HTERT RPE-1 (cell line): Measurements from ENCODE around the gene NRP1.
"Not testable (repeated sequence)": the region's sequence is repeated elsewhere in the genome, so short reads cannot be mapped to it uniquely, and the experiment has no call there.

Experiments
- in situ Hi-C: fragments of 300-500 bp; cut with MboI; formaldehyde crosslinking; loops from 4 replicates; pipeline ENCODE4 v1.14.3; 2020; ENCODE audit warnings: low sequenced_read_pairs

NRP1 gene

GRCh38 chr10:33334153-33334804 lies at the start of gene NRP1:
Gene NRP1, minus strand, starts transcription at chr10:33334667. Its CDS starts 285 bp downstream, at chr10:33334382.
- in situ Hi-C loops = no loop called here

GRCh38 chr10:33384201-33384600 lies 49.7 kb upstream of the NRP1 start:
- in situ Hi-C loops = not testable (repeated sequence)

- in situ Hi-C loops = no loop called here
These were observed 48.6 kb upstream of the NRP1 start for GRCh38 chr10:33382921-33383713.

GRCh38 chr10:33382216-33382600 lies 47.7 kb upstream of the NRP1 start:
- in situ Hi-C loops = no loop called here

GRCh38 chr10:33381451-33382215 lies 47.2 kb upstream of the NRP1 start:
- in situ Hi-C loops = no loop called here

GRCh38 chr10:33377658-33378025 lies 43.2 kb upstream of the NRP1 start:
- in situ Hi-C loops = no loop called here

- in situ Hi-C loops = no loop called here
These were observed 42.6 kb upstream of the NRP1 start for GRCh38 chr10:33376976-33377657.

- in situ Hi-C loops = no loop called here
These were observed 42.0 kb upstream of the NRP1 start for GRCh38 chr10:33376476-33376875.

GRCh38 chr10:33373263-33373662 lies 38.8 kb upstream of the NRP1 start:
- in situ Hi-C loops = no loop called here

GRCh38 chr10:33371234-33371633 lies 36.8 kb upstream of the NRP1 start:
- in situ Hi-C loops = no loop called here

- in situ Hi-C loops = no loop called here
These were observed 36.0 kb upstream of the NRP1 start for GRCh38 chr10:33370434-33370930.

GRCh38 chr10:33368086-33368485 lies 33.6 kb upstream of the NRP1 start:
- in situ Hi-C loops = no loop called here

GRCh38 chr10:33365871-33366411 lies 31.5 kb upstream of the NRP1 start:
- in situ Hi-C loops = no loop called here

GRCh38 chr10:33365301-33365700 lies 30.8 kb upstream of the NRP1 start:
- in situ Hi-C loops = no loop called here

GRCh38 chr10:33363106-33363505 lies 28.6 kb upstream of the NRP1 start:
- in situ Hi-C loops = no loop called here

GRCh38 chr10:33358016-33358415 lies 23.5 kb upstream of the NRP1 start:
- in situ Hi-C loops = no loop called here

GRCh38 chr10:33355274-33355673 lies 20.8 kb upstream of the NRP1 start:
- in situ Hi-C loops = no loop called here

GRCh38 chr10:33353853-33354252 lies 19.4 kb upstream of the NRP1 start:
- in situ Hi-C loops = no loop called here

- in situ Hi-C loops = no loop called here
These were observed 18.9 kb upstream of the NRP1 start for GRCh38 chr10:33353334-33353733.

GRCh38 chr10:33352615-33353014 lies 18.1 kb upstream of the NRP1 start:
- in situ Hi-C loops = no loop called here

GRCh38 chr10:33352175-33352574 lies 17.7 kb upstream of the NRP1 start:
- in situ Hi-C loops = no loop called here
